ENCODE measurements around the gene PHLDB1. TPM values are rescaled to one million over a fixed set of nuclear protein-coding genes. Genes with fewer than 3 reads are reported as not detected.
A peak's percentile ranks its signal among the peaks of the same experiment; 100 is the strongest.
"Not testable (repeated sequence)": the region's sequence is repeated elsewhere in the genome, so short reads cannot be mapped to it uniquely, and the experiment has no call there.

Gene PHLDB1
- 55.3 and 58.4 TPM in 2 replicates for total RNA-seq (2014; rRNA removed; shearing (Covaris generic); ENCODE audit: low replicate concordance)

DNA sequence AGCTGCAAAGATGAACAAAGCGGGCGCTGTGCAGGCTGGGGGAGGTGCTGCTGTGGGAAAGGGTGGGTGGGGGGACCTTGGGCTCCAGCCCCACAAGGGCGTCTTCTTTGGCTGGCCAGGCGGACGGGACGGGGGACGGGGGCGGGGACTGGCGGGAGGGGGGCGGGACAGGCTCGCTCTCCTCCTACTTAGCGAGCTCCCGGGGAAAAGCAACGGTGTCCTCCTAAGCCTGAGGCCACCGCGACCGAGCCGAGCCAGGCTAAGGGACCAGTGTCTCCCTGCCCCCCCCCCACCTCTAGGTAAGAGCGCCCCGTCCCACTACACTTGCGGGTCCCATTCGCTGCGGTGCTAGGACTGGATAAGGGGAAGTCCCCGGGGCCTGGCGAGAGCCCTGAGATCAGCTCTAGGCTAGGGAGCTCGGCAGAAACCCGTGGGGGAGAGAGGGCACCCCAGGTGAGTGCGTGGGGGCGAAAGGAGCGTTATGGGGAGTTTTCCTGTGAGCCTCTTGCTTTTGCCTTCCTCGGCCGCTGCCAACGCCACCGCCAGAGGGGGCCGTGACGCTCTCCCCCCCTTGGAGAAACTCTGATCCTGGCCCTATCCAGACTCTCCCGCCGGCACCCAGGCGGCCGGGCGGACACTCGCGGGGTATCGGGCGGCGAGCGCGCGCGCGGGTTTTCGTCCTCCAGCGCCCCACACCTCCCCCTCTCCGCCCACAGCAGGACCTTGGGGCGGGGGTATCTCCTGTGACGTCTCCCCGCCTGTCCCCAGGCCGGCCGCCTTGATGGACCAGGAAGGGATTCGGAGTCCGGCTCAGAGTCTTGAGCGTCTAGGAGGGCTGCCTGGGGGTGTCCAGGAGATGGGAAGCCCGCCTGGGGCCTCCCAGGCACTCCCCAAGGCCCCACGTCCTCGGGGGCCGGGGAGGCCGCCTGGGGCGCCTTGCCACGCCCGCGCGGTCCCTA is at the start of gene PHLDB1:
Gene PHLDB1, plus strand, starts transcription at position 215 of the 959 bp plus-strand sequence. CDS start 6,222 bp downstream, outside the sequence.
- peak; percentile 72 for DNase-seq
- Histone ChIP-seq H3K9me3 (no peaks in the 10 kb centered on the region), H3K36me3 (peaks cover 12% of the 10 kb centered on the region), H3K4me3 (peak within 1 kb of the TSS; percentile 84), H3K27me3 (no peaks in the 10 kb centered on the region)

DNA sequence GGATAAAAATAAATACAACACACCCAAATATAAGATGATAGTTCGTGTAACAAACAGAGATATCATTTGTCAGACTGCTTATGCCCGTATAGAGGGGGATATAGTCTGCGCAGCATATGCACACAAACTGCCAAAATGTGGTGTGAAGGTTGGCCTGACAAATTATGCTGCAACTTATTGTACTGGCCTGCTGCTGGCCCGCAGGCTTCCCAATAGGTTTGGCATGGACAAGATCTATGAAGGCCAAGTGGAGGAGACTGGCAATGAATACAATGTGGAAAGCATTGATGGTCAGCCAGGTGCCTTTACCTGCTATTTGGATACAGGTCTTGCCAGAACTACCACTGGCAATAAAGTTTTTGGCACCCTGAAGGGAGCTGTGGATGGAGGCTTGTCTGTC is 46.6 kb upstream of the PHLDB1 start:
- DNase-seq: no peak

DNA sequence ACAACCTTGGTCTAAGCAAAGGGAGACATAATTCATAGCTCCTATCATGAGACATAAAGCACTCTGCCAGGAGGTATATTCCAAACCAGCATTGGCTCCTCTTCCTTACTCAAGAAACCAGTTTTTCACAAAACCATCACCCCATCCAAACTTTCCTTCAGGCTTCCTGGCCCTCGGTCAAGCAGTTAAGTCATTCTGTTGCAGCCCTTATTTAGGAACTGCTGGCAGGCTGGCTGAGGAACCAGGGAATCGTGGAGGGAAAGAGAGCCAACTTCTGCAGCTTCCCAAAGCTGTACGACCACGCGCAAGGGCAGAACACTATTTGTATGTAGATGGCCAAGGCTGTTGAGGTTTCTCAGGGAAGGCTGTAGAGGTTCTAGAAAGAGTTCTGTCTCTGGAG is 42.4 kb upstream of the PHLDB1 start:
- Histone ChIP-seq H3K27me3 (no peaks in the 10 kb centered on the region), H3K4me3 (peak overlapping the region; percentile 64), H3K36me3 (no peaks in the 10 kb centered on the region), H3K9me3 (no peaks in the 10 kb centered on the region)
- DNase-seq: peak; percentile 68

More for the DNA sequence above, 46.6 kb upstream of the PHLDB1 start:
- H3K36me3 ChIP-seq: peaks cover 7% of the 10 kb centered on the region
- no peak overlapping the region for H3K4me3 ChIP-seq
- H3K9me3 ChIP-seq: no peaks in the 10 kb centered on the region
- no peaks in the 10 kb centered on the region for H3K27me3 ChIP-seq

DNA sequence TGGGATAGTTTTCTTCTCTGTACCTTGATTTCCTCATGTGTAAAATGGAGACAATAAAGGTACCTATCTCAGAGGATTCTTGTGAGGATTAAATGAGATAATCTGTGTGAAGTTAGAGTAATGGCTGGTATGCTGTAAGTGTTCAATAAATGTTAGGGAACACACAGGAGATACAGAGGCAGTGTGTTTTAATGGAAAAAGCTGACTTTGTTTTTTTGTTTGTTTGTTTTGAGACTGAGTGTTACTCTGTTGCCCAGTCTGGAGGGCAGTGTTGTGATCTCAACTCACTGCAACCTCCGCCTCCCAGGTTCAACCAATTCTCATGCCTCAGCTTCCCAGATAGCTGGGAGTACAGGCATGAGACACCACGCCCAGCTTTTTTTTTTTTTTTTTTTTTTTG is 37.7 kb upstream of the PHLDB1 start:
- no peak for DNase-seq
- Histone ChIP-seq H3K36me3 (peaks cover 19% of the 10 kb centered on the region), H3K27me3 (no peaks in the 10 kb centered on the region), H3K4me3 (no peak overlapping the region), H3K9me3 (no peaks in the 10 kb centered on the region)

DNA sequence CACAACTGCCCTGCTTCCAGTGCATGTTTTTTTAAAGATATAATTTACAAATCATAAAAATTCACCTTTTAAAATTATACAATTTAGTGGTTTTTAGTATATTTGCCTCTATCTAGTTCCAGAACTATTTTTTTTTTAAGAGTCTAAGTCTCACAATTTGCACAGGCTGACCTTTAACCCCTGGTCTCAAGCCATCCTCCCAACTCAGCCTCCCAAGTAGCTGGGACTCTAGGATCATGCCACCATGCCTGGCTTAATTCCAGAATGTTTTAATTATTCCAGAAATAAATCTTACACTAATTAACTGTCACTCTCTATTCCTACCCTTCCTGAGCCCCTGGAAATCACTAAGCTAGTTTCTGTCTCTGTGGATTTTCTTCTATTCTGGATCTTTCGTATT is 36.6 kb upstream of the PHLDB1 start:
- Histone ChIP-seq H3K36me3 (peaks cover 19% of the 10 kb centered on the region), H3K9me3 (no peaks in the 10 kb centered on the region), H3K4me3 (no peak overlapping the region), H3K27me3 (no peaks in the 10 kb centered on the region)
- no peak for DNase-seq

DNA sequence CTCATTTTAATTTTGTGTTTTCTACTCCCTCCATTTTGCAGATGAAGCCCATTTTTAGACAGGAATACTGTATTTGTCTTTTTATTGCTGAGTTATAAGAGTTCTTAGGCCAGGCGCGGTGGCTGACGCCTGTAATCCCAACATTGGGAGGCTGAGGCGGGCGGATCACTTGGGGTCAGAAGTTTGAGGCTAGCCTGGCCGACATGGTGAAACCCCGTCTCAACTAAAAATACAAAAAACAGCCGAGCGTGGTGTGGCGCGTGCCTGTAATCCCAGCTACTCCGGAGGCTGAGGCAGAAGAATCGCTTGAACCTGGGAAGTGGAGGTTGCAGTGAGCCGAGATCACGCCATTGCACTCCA is 35.7 kb upstream of the PHLDB1 start:
- H3K9me3 ChIP-seq, H3K27me3 ChIP-seq: not testable (repeated sequence)
- Histone ChIP-seq H3K36me3 (peaks cover 22% of the 10 kb centered on the region), H3K4me3 (peak overlapping the region; percentile 99)
- peak; percentile 24 for DNase-seq

DNA sequence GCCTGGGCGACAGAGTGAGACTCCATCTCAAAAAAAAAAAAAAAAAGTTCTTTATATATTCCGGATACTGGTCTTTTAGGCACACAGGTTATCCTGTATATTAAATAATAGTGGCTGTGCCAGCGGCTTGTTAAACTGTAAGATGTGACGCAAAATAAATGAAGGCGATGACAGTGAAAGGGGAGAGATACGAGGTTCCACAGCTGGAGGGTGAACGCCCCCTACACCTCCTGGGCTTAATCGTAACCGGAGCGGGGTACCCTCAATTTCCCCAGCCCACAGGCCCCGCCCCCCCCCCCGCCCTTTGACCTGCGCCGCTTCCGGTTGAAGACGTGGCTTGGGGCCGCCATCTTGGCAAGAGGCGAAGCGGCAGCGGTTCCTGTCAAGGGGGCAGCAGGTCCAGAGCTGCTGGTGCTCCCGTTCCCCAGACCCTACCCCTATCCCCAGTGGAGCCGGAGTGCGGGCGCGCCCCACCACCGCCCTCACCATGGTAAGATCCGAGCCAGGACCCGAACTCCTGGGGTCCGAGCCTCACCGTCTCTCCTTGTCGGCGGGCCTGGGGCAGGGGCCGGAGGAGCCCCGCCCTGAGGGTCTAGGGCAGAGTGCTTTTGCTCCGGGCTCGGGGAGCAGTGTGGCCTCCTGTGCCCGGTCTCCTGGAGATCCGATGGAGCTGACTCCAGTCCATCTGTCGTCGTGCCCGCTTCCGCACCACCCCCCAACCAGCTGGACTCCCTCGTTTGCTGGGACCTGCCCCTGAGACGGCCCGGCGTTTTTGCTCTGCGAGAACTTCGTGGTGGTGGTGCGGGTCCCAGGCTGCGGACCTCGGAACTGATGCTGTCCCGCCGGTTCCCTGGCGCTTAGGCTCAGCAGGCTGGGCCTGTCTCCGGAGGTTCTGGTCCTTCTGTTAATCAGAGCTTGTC is 35.1 kb upstream of the PHLDB1 start, which contains the start of gene ARCN1:
Gene ARCN1, plus strand, starts transcription at position 349 of the 920 bp plus-strand sequence. Its CDS starts 139 bp downstream, at position 488.
- no peaks in the 10 kb centered on the region for H3K27me3 ChIP-seq
- peaks cover 24% of the 10 kb centered on the region for H3K36me3 ChIP-seq
- H3K4me3 ChIP-seq: peak within 1 kb of the TSS; percentile 99
- H3K9me3 ChIP-seq: no peaks in the 10 kb centered on the region
- DNase-seq: peak; percentile 77

DNA sequence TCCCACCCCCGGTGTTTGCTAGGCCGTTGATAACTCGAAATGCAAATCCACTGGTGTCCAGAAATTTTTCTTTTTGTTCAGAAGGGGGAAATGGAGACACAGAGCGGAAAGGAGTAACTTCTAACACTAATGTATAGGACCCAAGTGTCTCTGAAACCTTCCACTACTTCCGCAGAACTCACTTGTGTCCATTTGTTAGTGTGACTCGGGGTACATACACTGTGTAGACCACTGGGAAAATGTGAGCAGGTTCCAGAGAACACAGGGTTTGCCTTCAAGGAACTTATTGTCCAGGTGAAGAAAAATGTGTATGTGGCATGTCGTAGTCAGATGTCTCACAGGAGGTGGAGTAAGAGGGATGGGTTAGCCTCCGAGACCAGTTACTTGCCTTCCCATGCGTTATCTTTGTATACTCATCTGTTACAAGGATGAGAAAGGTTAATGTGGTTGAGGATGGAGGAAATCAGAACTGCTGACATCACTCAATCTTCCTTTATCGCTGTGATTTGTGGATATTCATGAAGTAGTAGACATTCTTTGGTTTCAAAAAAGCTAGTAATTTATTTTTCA is 34.3 kb upstream of the PHLDB1 start:
- peaks cover 28% of the 10 kb centered on the region for H3K36me3 ChIP-seq

DNA sequence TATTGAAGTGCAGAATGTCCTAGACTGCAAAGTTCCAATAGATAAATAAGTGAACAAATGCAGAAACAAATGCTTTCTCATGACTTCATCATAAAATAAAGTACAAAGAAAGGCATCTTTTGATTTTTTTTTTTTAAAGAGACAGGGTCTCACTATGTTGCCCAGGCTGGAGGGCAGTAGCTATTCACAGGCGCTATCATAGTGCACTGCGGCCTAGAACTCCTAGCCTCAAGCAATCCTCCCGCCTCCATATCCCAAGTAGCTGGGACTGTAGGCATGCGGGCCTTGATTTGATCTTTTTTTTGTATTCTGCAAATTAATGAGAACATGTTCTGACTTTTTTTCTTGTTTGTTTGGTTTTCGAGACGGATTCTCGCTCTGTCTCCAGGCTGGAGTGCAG is 32.8 kb upstream of the PHLDB1 start:
- H3K36me3 ChIP-seq: peaks cover 34% of the 10 kb centered on the region
- no peak for DNase-seq
- no peaks in the 10 kb centered on the region for H3K9me3 ChIP-seq
- H3K27me3 ChIP-seq: no peaks in the 10 kb centered on the region
- H3K4me3 ChIP-seq: peak overlapping the region; percentile 99

More for the DNA sequence above, 34.3 kb upstream of the PHLDB1 start:
- Histone ChIP-seq H3K27me3 (no peaks in the 10 kb centered on the region), H3K9me3 (no peaks in the 10 kb centered on the region), H3K4me3 (peak overlapping the region; percentile 99)
- DNase-seq: no peak

DNA sequence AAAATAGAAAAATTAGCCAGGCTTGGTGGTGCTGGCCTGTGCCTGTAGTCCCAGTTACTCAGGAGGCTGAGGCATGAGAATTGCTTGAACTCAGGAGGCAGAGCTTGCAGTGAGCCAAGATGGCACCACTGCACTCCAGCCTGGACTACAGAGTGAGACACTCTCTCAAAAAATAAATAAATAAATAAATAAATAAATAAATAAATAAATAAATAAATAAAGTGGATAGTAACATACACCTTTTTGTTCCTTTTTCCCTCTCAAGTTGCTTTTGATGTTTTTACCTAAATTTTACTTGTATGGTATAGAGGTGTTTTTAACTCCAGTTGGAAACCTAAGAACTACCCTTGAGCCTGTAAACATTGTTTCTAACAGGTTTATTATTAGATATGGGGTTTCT is 29.4 kb upstream of the PHLDB1 start:
- H3K9me3 ChIP-seq, H3K4me3 ChIP-seq, DNase-seq, H3K27me3 ChIP-seq: not testable (repeated sequence)
- peaks cover 51% of the 10 kb centered on the region for H3K36me3 ChIP-seq

DNA sequence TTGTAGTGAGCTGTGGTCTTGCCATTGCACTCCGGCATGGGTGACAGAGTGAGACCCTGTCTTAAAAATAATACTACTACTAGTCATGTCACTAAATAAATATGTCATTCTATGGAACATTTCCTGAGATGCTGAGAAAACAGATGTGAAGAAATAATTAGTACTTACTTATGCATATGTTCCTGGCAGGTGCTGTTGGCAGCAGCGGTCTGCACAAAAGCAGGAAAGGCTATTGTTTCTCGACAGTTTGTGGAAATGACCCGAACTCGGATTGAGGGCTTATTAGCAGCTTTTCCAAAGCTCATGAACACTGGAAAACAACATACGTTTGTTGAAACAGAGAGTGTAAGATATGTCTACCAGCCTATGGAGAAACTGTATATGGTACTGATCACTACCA is 26.4 kb upstream of the PHLDB1 start:
- H3K9me3 ChIP-seq: no peaks in the 10 kb centered on the region
- no peaks in the 10 kb centered on the region for H3K27me3 ChIP-seq
- DNase-seq: no peak
- H3K4me3 ChIP-seq: no peak overlapping the region
- peaks cover 69% of the 10 kb centered on the region for H3K36me3 ChIP-seq

DNA sequence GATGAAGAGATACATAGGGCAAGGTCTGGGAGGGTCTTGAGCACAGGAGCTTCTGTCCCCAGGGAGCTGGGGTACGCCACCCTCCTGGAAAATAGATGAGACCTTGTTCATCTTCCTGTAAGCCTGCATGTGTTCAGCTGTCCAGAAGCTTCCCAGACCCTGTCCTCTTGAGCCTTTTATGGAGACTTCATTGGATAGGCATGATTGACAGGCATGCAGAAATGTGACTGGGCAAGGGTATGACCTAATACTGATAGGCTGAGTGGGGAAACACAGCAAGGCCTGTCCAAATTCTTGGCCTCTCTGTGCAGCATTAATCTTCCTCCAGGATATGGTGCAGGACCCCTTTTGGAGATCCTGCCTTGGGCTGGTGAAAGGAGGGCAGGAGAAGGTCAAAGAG is 19.5 kb upstream of the PHLDB1 start:
- DNase-seq: no peak
- H3K4me3 ChIP-seq: no peak overlapping the region
- H3K36me3 ChIP-seq: peaks cover 91% of the 10 kb centered on the region
- H3K27me3 ChIP-seq: no peaks in the 10 kb centered on the region
- H3K9me3 ChIP-seq: no peaks in the 10 kb centered on the region

DNA sequence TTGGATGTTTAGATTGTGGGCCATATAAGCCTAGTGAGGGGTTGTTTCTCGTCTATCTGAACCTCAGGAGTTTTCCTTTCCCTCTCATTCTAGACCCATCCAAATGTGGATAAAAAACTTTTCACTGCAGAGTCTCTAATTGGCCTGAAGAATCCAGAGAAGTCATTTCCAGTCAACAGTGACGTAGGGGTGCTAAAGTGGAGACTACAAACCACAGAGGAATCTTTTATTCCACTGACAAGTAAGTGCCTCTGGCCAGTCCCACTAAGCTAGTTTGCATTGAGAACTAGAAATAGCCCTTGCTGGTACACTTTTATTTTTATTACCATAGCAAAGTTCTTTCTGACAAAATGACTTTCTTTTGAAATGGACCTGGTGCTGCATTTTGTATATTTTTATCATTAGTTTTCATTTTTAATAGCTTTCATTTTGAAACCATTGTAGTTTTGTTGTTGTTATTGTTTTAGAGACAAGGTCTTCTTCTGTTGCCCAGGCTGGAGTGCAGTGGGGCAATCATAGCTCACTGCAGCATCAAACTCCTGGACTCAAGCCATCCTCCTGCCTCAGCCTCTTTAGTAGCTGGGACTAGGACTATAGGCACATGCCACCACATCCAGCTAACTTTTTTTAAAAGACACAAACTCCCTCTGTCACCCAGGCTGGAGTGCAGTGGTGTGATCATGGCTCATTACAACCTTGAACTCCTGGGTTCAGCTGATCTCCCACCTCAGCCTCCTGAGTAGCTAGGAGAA is 14.6 kb upstream of the PHLDB1 start:
- no peak overlapping the region for H3K4me3 ChIP-seq
- no peaks in the 10 kb centered on the region for H3K9me3 ChIP-seq
- DNase-seq: no peak
- H3K36me3 ChIP-seq: peaks cover 91% of the 10 kb centered on the region
- H3K27me3 ChIP-seq: no peaks in the 10 kb centered on the region

DNA sequence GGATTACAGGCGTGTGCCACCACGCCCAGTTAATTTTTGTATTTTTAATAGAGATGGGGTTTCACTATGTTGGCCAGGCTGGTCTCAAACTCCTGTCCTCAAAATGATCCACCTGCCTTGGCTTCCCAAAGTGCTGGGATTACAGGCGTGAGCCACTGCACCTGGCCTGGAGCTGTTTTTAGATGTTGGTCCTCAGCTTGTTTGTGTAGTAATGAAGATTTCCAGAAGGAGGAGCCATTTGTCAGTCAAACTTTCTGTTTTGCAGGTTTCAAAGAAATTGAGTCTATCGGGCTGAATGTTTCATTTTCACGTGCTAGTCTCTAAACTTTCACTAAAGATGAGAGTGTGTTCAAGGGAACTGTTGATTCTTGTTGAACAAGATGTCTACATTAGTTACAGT is 12.4 kb upstream of the PHLDB1 start:
- not testable (repeated sequence) for DNase-seq, H3K27me3 ChIP-seq, H3K9me3 ChIP-seq, H3K4me3 ChIP-seq
- H3K36me3 ChIP-seq: peaks cover 89% of the 10 kb centered on the region

DNA sequence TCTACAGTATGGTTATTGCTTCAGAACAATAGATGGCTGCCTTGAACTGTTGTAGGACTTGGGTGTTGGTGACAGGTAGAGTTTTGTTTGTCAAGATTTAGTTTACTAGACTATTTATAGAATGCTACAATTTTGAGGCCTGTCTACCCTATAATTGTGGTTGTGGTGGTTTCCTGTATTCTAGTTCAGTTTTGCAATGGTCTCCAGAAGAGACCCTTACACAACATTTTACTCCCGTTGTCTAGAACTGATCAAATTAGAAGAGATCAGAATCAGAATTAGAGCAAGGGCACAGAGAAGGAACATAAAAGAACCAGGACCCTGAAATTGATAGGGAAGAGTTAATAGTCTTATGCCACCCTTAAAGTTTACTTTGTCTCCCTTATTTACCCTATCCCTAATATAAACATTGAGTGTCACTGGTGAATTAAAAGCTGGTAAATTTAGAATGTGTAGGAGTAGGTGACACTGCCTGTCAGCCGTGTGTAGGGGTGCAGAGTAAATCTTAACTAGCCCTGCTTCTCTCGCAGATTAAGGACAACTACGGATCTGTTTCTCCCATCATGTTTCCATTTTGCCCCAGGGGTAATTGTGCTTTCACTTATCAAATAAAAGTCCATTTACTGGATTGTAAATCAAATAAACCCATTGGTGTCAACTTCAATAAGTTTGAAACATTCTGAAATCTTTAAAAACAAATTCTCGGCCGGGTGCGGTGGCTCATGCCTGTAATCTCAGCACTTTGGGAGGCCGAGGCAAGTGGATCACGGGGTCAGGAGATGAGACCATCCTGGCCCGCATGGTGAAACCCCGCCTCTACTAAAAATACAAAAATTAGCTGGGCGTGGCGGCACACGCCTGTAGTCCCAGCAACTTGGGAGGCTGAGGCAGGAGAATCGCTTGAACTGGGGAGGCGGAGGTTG is 10.9 kb upstream of the PHLDB1 start:
- H3K4me3 ChIP-seq: no peak overlapping the region
- H3K27me3 ChIP-seq: no peaks in the 10 kb centered on the region
- H3K9me3 ChIP-seq: no peaks in the 10 kb centered on the region
- peaks cover 87% of the 10 kb centered on the region for H3K36me3 ChIP-seq
- DNase-seq: no peak
